ENCODE data around the gene DACT3. TPM values are rescaled to one million over a fixed set of nuclear protein-coding genes. Genes with fewer than 3 reads are reported as not detected.

The DACT3 gene
- polyA plus RNA-seq, 1 of the 3 experiments (the other 2 are of a cell fraction): 9.5 TPM

DNA sequence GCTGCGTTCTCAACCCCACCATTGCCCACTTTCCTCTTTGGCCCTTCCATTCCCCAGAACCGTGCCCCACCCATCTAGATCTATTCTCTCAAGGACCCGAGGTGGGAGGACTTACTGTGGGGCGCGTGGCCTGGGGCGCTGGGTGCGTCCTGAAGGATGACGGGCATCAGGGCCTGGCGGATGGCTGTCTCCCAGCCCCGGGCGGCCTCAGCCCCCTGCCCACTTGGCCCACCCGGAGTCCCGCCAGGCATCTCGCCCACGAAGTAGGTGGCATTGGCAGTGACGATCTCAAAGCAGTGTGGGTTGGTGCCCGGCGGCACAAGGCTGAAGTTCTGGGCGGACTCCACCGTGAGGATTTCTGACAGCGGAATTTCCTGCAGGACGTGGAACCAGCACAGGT lies 32.8 kb upstream of the DACT3 start:
- no peak overlapping the region for H2AFZ ChIP-seq (ENCODE audit: low read depth)
- H3K9ac ChIP-seq: no peak overlapping the region
- no peaks in the 10 kb centered on the region for H3F3A ChIP-seq (replicated peaks; ENCODE audit: insufficient read depth)
- peak; percentile 19 for DNase-seq
- H3K27ac ChIP-seq (ENCODE audit: low read depth in 2 of 2, low read length in 1 of 2): no peak overlapping the region
- no peaks in the 10 kb centered on the region for H3K4me1 ChIP-seq (ENCODE audit: control insufficient read depth in 1 of 2, insufficient read depth in 2 of 2, low read depth in 1 of 2, low read length in 1 of 2)
- H3K4me3 ChIP-seq (ENCODE audit: low read depth in 2 of 2, low read length in 1 of 2): no peak overlapping the region
- no peaks in the 10 kb centered on the region for H4K20me1 ChIP-seq (ENCODE audit: insufficient read depth)
- 97% methylated on average over 14 of the region's 22 CpGs for WGBS (ENCODE audit: low lambda C conversion rate)
- no peak overlapping the region for H3K4me2 ChIP-seq
- TF ChIP-seq CHD2 (IDR thresholded peaks at IDR 0.05; ENCODE audit: low read length, partially characterized antibody) (no peak), TCF12 (IDR thresholded peaks at IDR 0.05) (no peak), FOSL2 (IDR thresholded peaks at IDR 0.05; ENCODE audit: borderline replicate concordance, low read depth) (no peak), GATA2 (CRISPR knock-in tag; IDR thresholded peaks at IDR 0.05) (no peak), POLR2AphosphoS5 (IDR thresholded peaks at IDR 0.05; ENCODE audit: low read depth, low read length) (no peak), ELF1 (IDR thresholded peaks at IDR 0.05) (no peak), FOXJ3 (CRISPR knock-in tag; IDR thresholded peaks at IDR 0.05) (no peak), MXI1 (IDR thresholded peaks at IDR 0.05; ENCODE audit: low read depth, low read length) (no peak), RXRA (IDR thresholded peaks at IDR 0.05; ENCODE audit: borderline replicate concordance, low read depth) (no peak), EZH2phosphoT487 (IDR thresholded peaks at IDR 0.05; ENCODE audit: borderline replicate concordance, low read depth) (no peak)
- TF ChIP-seq, protein P1, sequence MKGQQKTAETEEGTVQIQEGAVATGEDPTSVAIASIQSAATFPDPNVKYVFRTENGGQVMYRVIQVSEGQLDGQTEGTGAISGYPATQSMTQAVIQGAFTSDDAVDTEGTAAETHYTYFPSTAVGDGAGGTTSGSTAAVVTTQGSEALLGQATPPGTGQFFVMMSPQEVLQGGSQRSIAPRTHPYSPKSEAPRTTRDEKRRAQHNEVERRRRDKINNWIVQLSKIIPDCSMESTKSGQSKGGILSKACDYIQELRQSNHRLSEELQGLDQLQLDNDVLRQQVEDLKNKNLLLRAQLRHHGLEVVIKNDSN (IDR thresholded peaks at IDR 0.05; ENCODE audit: borderline replicate concordance, low read depth): no peak
- TF ChIP-seq, protein P2, sequence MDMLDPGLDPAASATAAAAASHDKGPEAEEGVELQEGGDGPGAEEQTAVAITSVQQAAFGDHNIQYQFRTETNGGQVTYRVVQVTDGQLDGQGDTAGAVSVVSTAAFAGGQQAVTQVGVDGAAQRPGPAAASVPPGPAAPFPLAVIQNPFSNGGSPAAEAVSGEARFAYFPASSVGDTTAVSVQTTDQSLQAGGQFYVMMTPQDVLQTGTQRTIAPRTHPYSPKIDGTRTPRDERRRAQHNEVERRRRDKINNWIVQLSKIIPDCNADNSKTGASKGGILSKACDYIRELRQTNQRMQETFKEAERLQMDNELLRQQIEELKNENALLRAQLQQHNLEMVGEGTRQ (IDR thresholded peaks at IDR 0.05; ENCODE audit: borderline replicate concordance, low read depth, low read length): no peak
- TF ChIP-seq, protein P3, sequence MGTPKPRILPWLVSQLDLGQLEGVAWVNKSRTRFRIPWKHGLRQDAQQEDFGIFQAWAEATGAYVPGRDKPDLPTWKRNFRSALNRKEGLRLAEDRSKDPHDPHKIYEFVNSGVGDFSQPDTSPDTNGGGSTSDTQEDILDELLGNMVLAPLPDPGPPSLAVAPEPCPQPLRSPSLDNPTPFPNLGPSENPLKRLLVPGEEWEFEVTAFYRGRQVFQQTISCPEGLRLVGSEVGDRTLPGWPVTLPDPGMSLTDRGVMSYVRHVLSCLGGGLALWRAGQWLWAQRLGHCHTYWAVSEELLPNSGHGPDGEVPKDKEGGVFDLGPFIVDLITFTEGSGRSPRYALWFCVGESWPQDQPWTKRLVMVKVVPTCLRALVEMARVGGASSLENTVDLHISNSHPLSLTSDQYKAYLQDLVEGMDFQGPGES (IDR thresholded peaks at IDR 0.05; ENCODE audit: low read depth, low read length): no peak
- no peaks in the 10 kb centered on the region for H3K9me3 ChIP-seq
- H3K36me3 ChIP-seq (replicated peaks in 1 of 2; ENCODE audit: control insufficient read depth in 1 of 2, insufficient read depth in 2 of 2, low read length in 1 of 2): peaks cover 53 to 65% of the 10 kb centered on the region in 2 experiments
- ChIA-PET CTCF (interaction anchor here (1.4 to 5.3 kb wide), 2 partner anchors 11 to 14 kb away, joined by 3 to 32 read pairs; no protein-coding TSS in a partner anchor), POLR2A (no interaction called here)
- H3K27me3 ChIP-seq (ENCODE audit: insufficient read depth): no peaks in the 10 kb centered on the region
- no peaks in the 10 kb centered on the region for H3K9me2 ChIP-seq
- H3K79me2 ChIP-seq (ENCODE audit: insufficient read depth): no peaks in the 10 kb centered on the region

DNA sequence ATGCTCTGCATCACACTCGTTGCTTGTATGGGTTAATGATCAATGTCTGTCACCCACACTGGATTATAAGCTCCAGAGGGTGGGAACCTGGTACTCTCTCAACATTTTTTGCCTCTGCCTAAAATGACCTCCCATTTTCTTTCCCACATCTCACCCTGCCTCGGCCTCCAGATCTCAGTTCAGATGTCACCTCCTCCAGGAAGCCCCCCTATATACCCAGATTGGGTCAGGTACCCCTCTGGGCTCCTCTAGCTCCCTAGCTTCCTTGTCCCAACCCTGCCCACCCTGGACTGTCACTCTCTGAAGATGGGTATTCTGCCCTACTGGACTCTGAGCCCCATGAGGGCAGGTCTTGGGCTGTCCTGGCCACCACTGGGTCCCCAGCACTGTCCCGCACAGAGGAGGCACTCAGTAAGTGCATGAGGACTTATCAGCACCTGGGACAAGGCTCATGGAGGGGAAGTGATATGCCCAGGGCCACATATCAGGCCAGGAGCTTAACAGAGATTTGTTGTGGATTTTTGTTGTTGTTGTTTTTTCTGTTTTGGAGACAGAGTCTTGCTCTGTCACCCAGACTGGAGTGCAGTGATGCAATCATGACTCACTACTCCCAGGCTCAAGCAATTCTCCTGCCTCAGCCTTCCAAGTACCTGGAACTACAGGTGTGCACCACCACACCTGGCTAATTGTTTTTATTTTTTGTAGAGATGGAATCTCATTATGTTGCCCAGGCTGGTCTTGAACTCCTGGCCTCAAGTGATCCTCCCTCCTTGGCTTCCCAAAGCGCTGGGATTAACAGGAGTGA lies 32.1 kb upstream of the DACT3 start:
- H3K4me3 ChIP-seq (ENCODE audit: low read depth in 2 of 2, low read length in 1 of 2): no peak overlapping the region
- H3K4me1 ChIP-seq (ENCODE audit: control insufficient read depth in 1 of 2, insufficient read depth in 2 of 2, low read depth in 1 of 2, low read length in 1 of 2): no peaks in the 10 kb centered on the region
- 90% methylated on average over 4 of the region's 4 CpGs for WGBS (ENCODE audit: low lambda C conversion rate)
- ChIA-PET POLR2A (no interaction called here), CTCF (interaction anchor here (1.0 to 5.3 kb wide), 4 partner anchors 12 to 31 kb away, joined by 3 to 32 read pairs (median 5); no protein-coding TSS in a partner anchor)
- no peak overlapping the region for H2AFZ ChIP-seq (ENCODE audit: low read depth)
- H3F3A ChIP-seq (replicated peaks; ENCODE audit: insufficient read depth): no peaks in the 10 kb centered on the region
- no peaks in the 10 kb centered on the region for H3K27me3 ChIP-seq (ENCODE audit: insufficient read depth)
- no peaks in the 10 kb centered on the region for H3K9me3 ChIP-seq
- DNase-seq: peak; percentile 13
- no peaks in the 10 kb centered on the region for H3K9me2 ChIP-seq
- peaks cover 50 to 59% of the 10 kb centered on the region in 2 experiments for H3K36me3 ChIP-seq (replicated peaks in 1 of 2; ENCODE audit: control insufficient read depth in 1 of 2, insufficient read depth in 2 of 2, low read length in 1 of 2)
- TF ChIP-seq, protein P4, sequence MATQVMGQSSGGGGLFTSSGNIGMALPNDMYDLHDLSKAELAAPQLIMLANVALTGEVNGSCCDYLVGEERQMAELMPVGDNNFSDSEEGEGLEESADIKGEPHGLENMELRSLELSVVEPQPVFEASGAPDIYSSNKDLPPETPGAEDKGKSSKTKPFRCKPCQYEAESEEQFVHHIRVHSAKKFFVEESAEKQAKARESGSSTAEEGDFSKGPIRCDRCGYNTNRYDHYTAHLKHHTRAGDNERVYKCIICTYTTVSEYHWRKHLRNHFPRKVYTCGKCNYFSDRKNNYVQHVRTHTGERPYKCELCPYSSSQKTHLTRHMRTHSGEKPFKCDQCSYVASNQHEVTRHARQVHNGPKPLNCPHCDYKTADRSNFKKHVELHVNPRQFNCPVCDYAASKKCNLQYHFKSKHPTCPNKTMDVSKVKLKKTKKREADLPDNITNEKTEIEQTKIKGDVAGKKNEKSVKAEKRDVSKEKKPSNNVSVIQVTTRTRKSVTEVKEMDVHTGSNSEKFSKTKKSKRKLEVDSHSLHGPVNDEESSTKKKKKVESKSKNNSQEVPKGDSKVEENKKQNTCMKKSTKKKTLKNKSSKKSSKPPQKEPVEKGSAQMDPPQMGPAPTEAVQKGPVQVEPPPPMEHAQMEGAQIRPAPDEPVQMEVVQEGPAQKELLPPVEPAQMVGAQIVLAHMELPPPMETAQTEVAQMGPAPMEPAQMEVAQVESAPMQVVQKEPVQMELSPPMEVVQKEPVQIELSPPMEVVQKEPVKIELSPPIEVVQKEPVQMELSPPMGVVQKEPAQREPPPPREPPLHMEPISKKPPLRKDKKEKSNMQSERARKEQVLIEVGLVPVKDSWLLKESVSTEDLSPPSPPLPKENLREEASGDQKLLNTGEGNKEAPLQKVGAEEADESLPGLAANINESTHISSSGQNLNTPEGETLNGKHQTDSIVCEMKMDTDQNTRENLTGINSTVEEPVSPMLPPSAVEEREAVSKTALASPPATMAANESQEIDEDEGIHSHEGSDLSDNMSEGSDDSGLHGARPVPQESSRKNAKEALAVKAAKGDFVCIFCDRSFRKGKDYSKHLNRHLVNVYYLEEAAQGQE (IDR thresholded peaks at IDR 0.05; ENCODE audit: low read depth, low read length): 0 out of 2 replicates have a peak, but pooled peaks have one; percentile 45
- TF ChIP-seq, protein P1 (IDR thresholded peaks at IDR 0.05; ENCODE audit: borderline replicate concordance, low read depth): no peak
- no peak for TF ChIP-seq TEAD4 (IDR thresholded peaks at IDR 0.05; ENCODE audit: borderline replicate concordance, insufficient read depth)
- no peak overlapping the region for H3K9ac ChIP-seq
- no peak overlapping the region for H3K4me2 ChIP-seq
- no peaks in the 10 kb centered on the region for H4K20me1 ChIP-seq (ENCODE audit: insufficient read depth)
- H3K27ac ChIP-seq (ENCODE audit: low read depth in 2 of 2, low read length in 1 of 2): no peak overlapping the region
- no peaks in the 10 kb centered on the region for H3K79me2 ChIP-seq (ENCODE audit: insufficient read depth)

Data from SK-N-SH (cell line).